Heart right ventricle (tissue), 16 donors: ENCODE data around the gene ECI1. TPM values are rescaled to one million over a fixed set of nuclear protein-coding genes. Genes with fewer than 3 reads are reported as not detected.

Experiments
- ATAC-seq, 8 donors: fragments of 200-7000 bp; cut with Tn5 transposase; one replicate each; pipeline ENCODE4 v1.9.1; 2020; ENCODE audit warnings: mild to moderate bottlenecking in 8 of 8, moderate library complexity in 8 of 8, moderate number of reproducible peaks in 1 of 8
- DNase-seq, 2 donors: peaks; one replicate each; pipeline ENCODE4 v3.0.0-alpha.2; 2020
- H3K27ac ChIP-seq, 10 donors: fragments of 200-600 bp; sonication (generic) in 2 of 10; one replicate each; pipeline versions ENCODE4 v1.5.0 to v1.8.0; 2020 to 2022; ENCODE audit warnings: mild to moderate bottlenecking in 3 of 10
- H3K27me3 ChIP-seq, 7 donors: fragments of 200-600 bp; one replicate each; pipeline ENCODE4 v1.8.0; 2021 to 2022; ENCODE audit warnings: mild to moderate bottlenecking in 2 of 7
- H3K36me3 ChIP-seq, 9 donors: fragments of 200-600 bp; sonication (generic) in 1 of 9; one replicate each; pipeline versions ENCODE4 v1.5.0 to v1.8.0; 2020 to 2022; ENCODE audit warnings: mild to moderate bottlenecking in 2 of 9
- H3K4me1 ChIP-seq, 9 donors: fragments of 200-600 bp; sonication (generic) in 1 of 9; one replicate each; pipeline versions ENCODE4 v1.5.0 to v1.8.0; 2020 to 2022; ENCODE audit warnings: mild to moderate bottlenecking in 4 of 9
- H3K4me3 ChIP-seq, 10 donors: fragments of 200-600 bp; sonication (generic) in 2 of 10; one replicate each; pipeline versions ENCODE4 v1.5.0 to v1.8.0; 2020 to 2022; ENCODE audit warnings: mild to moderate bottlenecking in 7 of 10, moderate library complexity in 2 of 10
- H3K9me3 ChIP-seq, 11 donors: fragments of 200-600 bp in 10 of 11; sonication (generic) in 2 of 11; one replicate each; pipeline versions ENCODE4 v1.5.0 to v1.8.0; 2013 to 2022; ENCODE audit warnings: mild to moderate bottlenecking in 2 of 11, control low read depth in 1 of 11, moderate library complexity in 1 of 11
- CTCF ChIP-seq, 9 donors: fragments of 200-600 bp; sonication (generic) in 2 of 9; IDR thresholded peaks; one replicate each; pipeline versions ENCODE4 v1.5.0 to v1.8.0; 2021 to 2022; ENCODE audit warnings: antibody characterized with exemption in 9 of 9, mild to moderate bottlenecking in 5 of 9, moderate library complexity in 1 of 9
- WGBS, 2 donors: extraction: QIAGEN DNeasy Blood & Tissue Kit; methylation state at CpG; one replicate each; pipeline ENCODE4 v1.1.7; 2013; ENCODE audit warnings: inconsistent platforms in 1 of 2; 5-methylcytosine and 5-hydroxymethylcytosine counted together
- intact Hi-C, 10 donors: fragments of 100-400 bp; cut with DNase I; formaldehyde crosslinking; loops; one replicate each; pipeline versions ENCODE4 v1.11.1 to v1.14.2; 2022
- polyA plus RNA-seq, 2 donors: library from polyadenylated mRNA; stranded (reverse); fragments of 200-250 nt; gene quantifications; one replicate each; pipeline ENCODE4 v1.2.3, GENCODE V29; 2013
- total RNA-seq, 10 donors: library from RNA; stranded (reverse); fragmentation: NEBNext Ultra II Directional in 3 of 10; extraction: Animal tissue kit (Norgen Biotek cat#: 25700) in 3 of 10; gene quantifications; one replicate each; pipeline versions ENCODE4 v1.2.1 to v1.2.4, GENCODE V29; 2021 to 2023
- donor health status: Arrhythmogenic right ventricular cardiomyopathy.
- donor health status: ischemic (EF 13 %, LVEDD 7.1; RV severe dilation, severe dysfunction).
- donor health status: healthy with polysubstance abuse.
- donor health status: DM: no; HTN: yes; CAD: no.
- donor health status: DM: no; HTN: no; CAD: no.
- donor health status: ischemic (EF 25% LVEDD 6.9; RV normal size, moderate dysfunction).
- donor health status: ischemic (EF 25% LVEDD 5.7; RV mildly dilated, moderate dysfunction).
- donor health status: healthy.
- donor health status: DM: yes; HTN: yes; CAD: no.
- donor health status: Ischemic cardiomyopathy.
- donor health status: ischemic (EF 35%, LVEDD 5.7; RV mildly dilated, moderate dysfunction).
- donor health status: nonischemic (EF 11% LVEDD 7.7; RV severe dilation, severe dysfunction).
- donor health status: DM: yes; HTN: yes; CAD: no.
- donor health status: PGD.
- donor health status: ischemic (EF 29% LVEDD 5.4; RV normal size, mild dysfunction).
- donor health status: nonischemic (EF 23%, LVEDD 6.1; RV moderate dilation, normal function).

The ECI1 gene
- total and polyA plus RNA-seq, 12 donors = 118 to 491 (median 155) TPM

- DNase-seq (no peak), ATAC-seq (peak in 1 of 8 donors; percentile 5)
- Histone ChIP-seq H3K4me3 (no peak overlapping the region), H3K27ac (no peak overlapping the region), H3K27me3 (no peaks in the 10 kb centered on the region), H3K36me3 (peaks cover 0 to 86% (median 2%) of the 10 kb centered on the region in 9 donors), H3K4me1 (no peaks in the 10 kb centered on the region), H3K9me3 (no peaks in the 10 kb centered on the region)
- intact Hi-C loops = no loop called here
- TF ChIP-seq CTCF (IDR thresholded peaks at IDR 0.05) = no peak
- 93% methylated on average over 37 of the region's 37 CpGs for WGBS, 2 donors
Measured at GRCh38 chr16:2284001-2284770, 32.8 kb upstream of the ECI1 start.

GRCh38 chr16:2282866-2283555 is 31.6 kb upstream of the ECI1 start:
- WGBS, 2 donors = 91 to 92% methylated on average over 25 to 26 of the region's 26 CpGs
- H3K27me3 ChIP-seq = no peaks in the 10 kb centered on the region
- no peaks in the 10 kb centered on the region for H3K9me3 ChIP-seq
- peaks cover 0 to 86% (median 2%) of the 10 kb centered on the region in 9 donors for H3K36me3 ChIP-seq
- H3K4me3 ChIP-seq = no peak overlapping the region
- intact Hi-C loops = no loop called here
- no peak overlapping the region for H3K27ac ChIP-seq
- ATAC-seq (no peak), DNase-seq (no peak)
- no peaks in the 10 kb centered on the region for H3K4me1 ChIP-seq
- TF ChIP-seq CTCF (IDR thresholded peaks at IDR 0.05) = no peak

GRCh38 chr16:2282262-2282661 is 30.9 kb upstream of the ECI1 start:
- Histone ChIP-seq H3K4me1 (no peaks in the 10 kb centered on the region), H3K27ac (no peak overlapping the region), H3K4me3 (no peak overlapping the region), H3K36me3 (peaks cover 0 to 86% (median 7%) of the 10 kb centered on the region in 9 donors), H3K9me3 (no peaks in the 10 kb centered on the region), H3K27me3 (no peaks in the 10 kb centered on the region)
- intact Hi-C loops = no loop called here
- TF ChIP-seq CTCF (IDR thresholded peaks at IDR 0.05) = no peak
- no peak for ATAC-seq
- 80 to 85% methylated on average over 5 of the region's 5 CpGs for WGBS, 2 donors
- DNase-seq = no peak

GRCh38 chr16:2280981-2281542 is 29.7 kb upstream of the ECI1 start:
- no peaks in the 10 kb centered on the region for H3K9me3 ChIP-seq
- ATAC-seq (no peak), DNase-seq (no peak)
- H3K27ac ChIP-seq = no peak overlapping the region
- H3K27me3 ChIP-seq = no peaks in the 10 kb centered on the region
- intact Hi-C loops = no loop called here
- H3K36me3 ChIP-seq = peaks cover 0 to 84% (median 7%) of the 10 kb centered on the region in 9 donors
- no peak for TF ChIP-seq CTCF (IDR thresholded peaks at IDR 0.05)
- H3K4me1 ChIP-seq = no peaks in the 10 kb centered on the region
- WGBS, 2 donors = 83% methylated on average over 24 of the region's 24 CpGs
- H3K4me3 ChIP-seq = no peak overlapping the region
